Activated T-helper 17 cell treated with anti-CD3 and anti-CD28 coated beads, Interleukin-2, amount 50 U/mL, for 72 hours (primary cell): ENCODE data around the gene DNAH8. TPM values are rescaled to one million over a fixed set of nuclear protein-coding genes. Genes with fewer than 3 reads are reported as not detected.

Experiments
- ATAC-seq: fragments of 150-1000 bp; cut with Tn5 transposase; replicated peaks from 2 replicates; pipeline ENCODE4 v1.10.0; 2021; ENCODE audit warnings: mild to moderate bottlenecking, moderate library complexity
- H3K27ac Mint-ChIP-seq: one replicate; pipeline ENCODE4 v1.8.0; 2022; ENCODE audit warnings: mixed read lengths
- H3K27me3 Mint-ChIP-seq: one replicate; pipeline ENCODE4 v1.8.0; 2022; ENCODE audit warnings: mixed read lengths
- H3K36me3 Mint-ChIP-seq: one replicate; pipeline ENCODE4 v1.8.0; 2022; ENCODE audit warnings: low read depth, mild to moderate bottlenecking, mixed read lengths
- H3K4me1 Mint-ChIP-seq: one replicate; pipeline ENCODE4 v1.8.0; 2022; ENCODE audit warnings: mixed read lengths
- H3K4me3 Mint-ChIP-seq: one replicate; pipeline ENCODE4 v1.8.0; 2022; ENCODE audit warnings: mild to moderate bottlenecking, mixed read lengths
- H3K9me3 Mint-ChIP-seq: one replicate; pipeline ENCODE4 v1.8.0; 2022; ENCODE audit warnings: mixed read lengths
- total RNA-seq, 2 donors: library from RNA; stranded (reverse); gene quantifications; one replicate each; pipeline ENCODE4 v1.2.3, GENCODE V29; 2022

The DNAH8 gene
- total RNA-seq, 2 donors from 2014 or later = 0.03 to 0.09 TPM

GRCh38 chr6:38805127-38805655, 90.1 kb downstream of the DNAH8 start:
- Mint-ChIP-seq H3K9me3 (no peaks in the 10 kb centered on the region), H3K4me3 (no peak overlapping the region), H3K36me3 (no peaks in the 10 kb centered on the region), H3K27ac (no peak overlapping the region), H3K27me3 (peaks cover 42% of the 10 kb centered on the region), H3K4me1 (no peaks in the 10 kb centered on the region)
- no peak for ATAC-seq

- Mint-ChIP-seq H3K36me3 (no peaks in the 10 kb centered on the region), H3K27me3 (peaks cover 40% of the 10 kb centered on the region), H3K9me3 (no peaks in the 10 kb centered on the region), H3K4me1 (no peaks in the 10 kb centered on the region), H3K27ac (no peak overlapping the region), H3K4me3 (no peak overlapping the region)
- ATAC-seq = no peak
Measured at GRCh38 chr6:38805692-38806091, 90.6 kb downstream of the DNAH8 start.

- H3K4me3 Mint-ChIP-seq = no peak overlapping the region
- no peak for ATAC-seq
- H3K27me3 Mint-ChIP-seq = peaks cover 42% of the 10 kb centered on the region
- no peaks in the 10 kb centered on the region for H3K9me3 Mint-ChIP-seq
- no peak overlapping the region for H3K27ac Mint-ChIP-seq
- no peaks in the 10 kb centered on the region for H3K4me1 Mint-ChIP-seq
- no peaks in the 10 kb centered on the region for H3K36me3 Mint-ChIP-seq
Measured at GRCh38 chr6:38806271-38806670, 91.2 kb downstream of the DNAH8 start.

GRCh38 chr6:38806833-38807232, 91.7 kb downstream of the DNAH8 start:
- H3K4me1 Mint-ChIP-seq = no peaks in the 10 kb centered on the region
- no peak overlapping the region for H3K27ac Mint-ChIP-seq
- no peaks in the 10 kb centered on the region for H3K9me3 Mint-ChIP-seq
- H3K36me3 Mint-ChIP-seq = no peaks in the 10 kb centered on the region
- H3K4me3 Mint-ChIP-seq = no peak overlapping the region
- H3K27me3 Mint-ChIP-seq = peaks cover 43% of the 10 kb centered on the region
- no peak for ATAC-seq

GRCh38 chr6:38808039-38808438, 92.9 kb downstream of the DNAH8 start:
- Mint-ChIP-seq H3K27ac (no peak overlapping the region), H3K27me3 (peaks cover 47% of the 10 kb centered on the region)
- no peak for ATAC-seq

GRCh38 chr6:38813041-38813823, 98.1 kb downstream of the DNAH8 start:
- Mint-ChIP-seq H3K4me1 (no peaks in the 10 kb centered on the region), H3K27ac (no peak overlapping the region), H3K4me3 (no peak overlapping the region), H3K9me3 (no peaks in the 10 kb centered on the region), H3K27me3 (peaks cover 53% of the 10 kb centered on the region), H3K36me3 (no peaks in the 10 kb centered on the region)
- ATAC-seq = no peak

More at GRCh38 chr6:38808039-38808438, 92.9 kb downstream of the DNAH8 start:
- Mint-ChIP-seq H3K4me3 (no peak overlapping the region), H3K9me3 (no peaks in the 10 kb centered on the region), H3K4me1 (no peaks in the 10 kb centered on the region), H3K36me3 (no peaks in the 10 kb centered on the region)

GRCh38 chr6:38814761-38815160, 99.7 kb downstream of the DNAH8 start:
- Mint-ChIP-seq H3K4me3 (no peak overlapping the region), H3K4me1 (no peaks in the 10 kb centered on the region), H3K9me3 (no peaks in the 10 kb centered on the region), H3K36me3 (no peaks in the 10 kb centered on the region), H3K27ac (no peak overlapping the region), H3K27me3 (peaks cover 54% of the 10 kb centered on the region)
- no peak for ATAC-seq

- Mint-ChIP-seq H3K4me3 (no peak overlapping the region), H3K36me3 (no peaks in the 10 kb centered on the region), H3K9me3 (no peaks in the 10 kb centered on the region), H3K27ac (no peak overlapping the region), H3K4me1 (no peaks in the 10 kb centered on the region), H3K27me3 (peaks cover 58% of the 10 kb centered on the region)
- no peak for ATAC-seq
Measured at GRCh38 chr6:38815250-38815649, 100.1 kb downstream of the DNAH8 start.

- Mint-ChIP-seq H3K4me1 (no peaks in the 10 kb centered on the region), H3K9me3 (no peaks in the 10 kb centered on the region), H3K36me3 (no peaks in the 10 kb centered on the region), H3K4me3 (no peak overlapping the region), H3K27me3 (peaks cover 41% of the 10 kb centered on the region), H3K27ac (no peak overlapping the region)
- ATAC-seq = no peak
Measured at GRCh38 chr6:38818691-38819090, 103.6 kb downstream of the DNAH8 start.

GRCh38 chr6:38822963-38823362, 107.9 kb downstream of the DNAH8 start:
- ATAC-seq = no peak

GRCh38 chr6:38824243-38824894, 109.3 kb downstream of the DNAH8 start:
- no peaks in the 10 kb centered on the region for H3K36me3 Mint-ChIP-seq
- H3K4me1 Mint-ChIP-seq = no peaks in the 10 kb centered on the region
- no peak for ATAC-seq
- H3K4me3 Mint-ChIP-seq = no peak overlapping the region
- no peaks in the 10 kb centered on the region for H3K9me3 Mint-ChIP-seq
- no peak overlapping the region for H3K27ac Mint-ChIP-seq
- peaks cover 19% of the 10 kb centered on the region for H3K27me3 Mint-ChIP-seq

More at GRCh38 chr6:38822963-38823362, 107.9 kb downstream of the DNAH8 start:
- H3K27me3 Mint-ChIP-seq = peaks cover 17% of the 10 kb centered on the region
- H3K4me1 Mint-ChIP-seq = no peaks in the 10 kb centered on the region
- no peaks in the 10 kb centered on the region for H3K9me3 Mint-ChIP-seq
- no peaks in the 10 kb centered on the region for H3K36me3 Mint-ChIP-seq
- H3K4me3 Mint-ChIP-seq = no peak overlapping the region
- H3K27ac Mint-ChIP-seq = no peak overlapping the region

- ATAC-seq = no peak
- Mint-ChIP-seq H3K4me1 (no peaks in the 10 kb centered on the region), H3K27ac (no peak overlapping the region), H3K9me3 (no peaks in the 10 kb centered on the region), H3K27me3 (peaks cover 13% of the 10 kb centered on the region), H3K36me3 (no peaks in the 10 kb centered on the region), H3K4me3 (no peak overlapping the region)
Measured at GRCh38 chr6:38827024-38827423, 111.9 kb downstream of the DNAH8 start.

- H3K27me3 Mint-ChIP-seq = peaks cover 16% of the 10 kb centered on the region
- no peaks in the 10 kb centered on the region for H3K4me1 Mint-ChIP-seq
- no peak for ATAC-seq
- H3K27ac Mint-ChIP-seq = no peak overlapping the region
- H3K4me3 Mint-ChIP-seq = no peak overlapping the region
- H3K36me3 Mint-ChIP-seq = no peaks in the 10 kb centered on the region
- H3K9me3 Mint-ChIP-seq = no peaks in the 10 kb centered on the region
Measured at GRCh38 chr6:38831865-38832264, 116.8 kb downstream of the DNAH8 start.

GRCh38 chr6:38833320-38833719, 118.2 kb downstream of the DNAH8 start:
- Mint-ChIP-seq H3K27ac (no peak overlapping the region), H3K4me1 (no peaks in the 10 kb centered on the region), H3K36me3 (no peaks in the 10 kb centered on the region), H3K9me3 (no peaks in the 10 kb centered on the region), H3K4me3 (no peak overlapping the region), H3K27me3 (peaks cover 16% of the 10 kb centered on the region)
- ATAC-seq = no peak

- Mint-ChIP-seq H3K36me3 (no peaks in the 10 kb centered on the region), H3K4me1 (no peaks in the 10 kb centered on the region), H3K27me3 (peaks cover 3% of the 10 kb centered on the region), H3K9me3 (no peaks in the 10 kb centered on the region), H3K27ac (no peak overlapping the region), H3K4me3 (no peak overlapping the region)
- no peak for ATAC-seq
Measured at GRCh38 chr6:38836585-38836984, 121.5 kb downstream of the DNAH8 start.
